Duodenal mucosa (tissue), 2 donors: Measurements from ENCODE around the gene DCAF11.

Experiments used
- H3K27ac ChIP-seq: one replicate; pipeline ENCODE4 v1.7.0; 2013; ENCODE audit warnings: low read depth, low read length
- H3K27me3 ChIP-seq, 2 donors: one replicate each; pipeline ENCODE4 v1.7.0; 2013; ENCODE audit warnings: low read length in 2 of 2, control low read depth in 1 of 2; ENCODE audit not compliant: insufficient read depth in 2 of 2, control insufficient read depth in 1 of 2
- H3K36me3 ChIP-seq, 2 donors: one replicate each; pipeline ENCODE4 v1.7.0; 2013; ENCODE audit warnings: low read length in 2 of 2, control low read depth in 1 of 2; ENCODE audit not compliant: insufficient read depth in 2 of 2, control insufficient read depth in 1 of 2
- H3K4me1 ChIP-seq, 2 donors: one replicate each; pipeline ENCODE4 v1.7.0; 2013; ENCODE audit warnings: low read length in 2 of 2, control low read depth in 1 of 2; ENCODE audit not compliant: insufficient read depth in 2 of 2, control insufficient read depth in 1 of 2
- H3K4me3 ChIP-seq, 2 donors: one replicate each; pipeline ENCODE4 v1.7.0; 2013; ENCODE audit warnings: low read length in 2 of 2, low read depth in 1 of 2
- H3K9ac ChIP-seq, 2 donors: one replicate each; pipeline ENCODE4 v1.7.0; 2013; ENCODE audit warnings: low read length in 2 of 2, low read depth in 1 of 2
- H3K9me3 ChIP-seq, 2 donors: one replicate each; pipeline ENCODE4 v1.7.0; 2013; ENCODE audit warnings: low read length in 2 of 2, control low read depth in 1 of 2; ENCODE audit not compliant: control insufficient read depth in 1 of 2

DCAF11 gene

DNA sequence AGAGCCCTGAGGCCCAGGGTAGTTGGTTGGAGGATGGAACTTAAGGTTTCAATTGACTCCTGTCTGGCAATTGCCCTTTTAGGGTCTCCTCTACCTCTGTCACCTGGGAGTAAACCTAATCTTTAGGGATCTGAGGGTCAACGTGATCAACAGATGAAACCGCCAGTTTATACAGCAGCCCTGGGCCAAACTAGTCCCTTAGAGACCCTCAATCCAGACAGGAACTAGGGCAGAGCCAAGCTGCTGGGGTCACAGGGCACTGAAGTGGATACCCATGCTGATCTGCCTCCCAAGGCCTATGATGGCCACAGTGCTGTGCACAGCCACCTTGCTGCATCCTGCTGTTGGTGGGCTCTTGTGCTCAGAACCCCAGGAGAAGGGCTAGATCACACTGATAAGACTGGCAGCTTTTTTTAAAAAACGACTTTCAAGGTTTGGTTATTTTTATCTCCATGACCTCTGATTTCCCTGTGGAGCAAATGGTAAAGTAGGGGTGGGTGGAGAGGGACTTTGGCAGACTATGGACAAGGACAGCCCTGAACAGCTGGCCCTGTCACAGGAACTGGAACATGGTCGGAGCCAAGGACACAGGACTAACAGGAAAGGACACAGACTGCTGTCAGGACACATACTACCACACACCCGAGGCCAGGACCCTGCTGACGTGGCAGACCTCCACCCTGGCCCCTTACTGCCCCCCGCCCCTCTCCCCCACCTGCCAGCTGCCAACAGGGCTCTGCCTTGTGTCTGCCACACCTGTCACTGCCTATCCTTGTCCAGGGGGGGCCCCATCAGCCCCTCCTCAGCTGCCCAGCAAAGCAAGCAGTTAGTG, 16.4 kb downstream of the DCAF11 start:
- no peaks in the 10 kb centered on the region for H3K36me3 ChIP-seq
- no peaks in the 10 kb centered on the region for H3K27me3 ChIP-seq
- no peak overlapping the region for H3K27ac ChIP-seq
- H3K4me1 ChIP-seq = peaks cover 7 to 19% of the 10 kb centered on the region in 2 donors
- H3K4me3 ChIP-seq = no peak overlapping the region
- H3K9ac ChIP-seq = no peak overlapping the region
- no peaks in the 10 kb centered on the region for H3K9me3 ChIP-seq

DNA sequence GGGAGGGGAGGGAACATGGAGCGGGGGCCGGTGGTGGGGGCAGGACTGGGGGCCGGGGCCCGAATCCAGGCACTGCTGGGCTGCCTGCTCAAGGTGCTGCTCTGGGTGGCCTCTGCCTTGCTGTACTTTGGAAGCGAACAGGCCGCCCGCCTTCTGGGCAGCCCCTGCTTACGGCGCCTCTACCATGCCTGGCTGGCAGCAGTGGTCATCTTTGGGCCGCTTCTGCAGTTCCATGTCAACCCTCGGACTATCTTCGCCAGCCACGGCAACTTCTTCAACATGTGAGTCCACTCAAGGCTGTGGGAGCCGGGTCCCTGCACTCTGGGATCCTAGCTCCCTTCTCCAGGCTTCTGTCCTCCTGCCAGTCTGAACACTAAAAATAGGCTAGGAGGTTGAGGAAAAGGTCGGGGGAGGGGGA, 17.0 kb downstream of the DCAF11 start:
- Histone ChIP-seq H3K27ac (no peak overlapping the region), H3K9me3 (no peaks in the 10 kb centered on the region), H3K27me3 (no peaks in the 10 kb centered on the region), H3K4me3 (no peak overlapping the region), H3K36me3 (no peaks in the 10 kb centered on the region), H3K9ac (no peak overlapping the region), H3K4me1 (peaks cover 8 to 21% of the 10 kb centered on the region in 2 donors)

DNA sequence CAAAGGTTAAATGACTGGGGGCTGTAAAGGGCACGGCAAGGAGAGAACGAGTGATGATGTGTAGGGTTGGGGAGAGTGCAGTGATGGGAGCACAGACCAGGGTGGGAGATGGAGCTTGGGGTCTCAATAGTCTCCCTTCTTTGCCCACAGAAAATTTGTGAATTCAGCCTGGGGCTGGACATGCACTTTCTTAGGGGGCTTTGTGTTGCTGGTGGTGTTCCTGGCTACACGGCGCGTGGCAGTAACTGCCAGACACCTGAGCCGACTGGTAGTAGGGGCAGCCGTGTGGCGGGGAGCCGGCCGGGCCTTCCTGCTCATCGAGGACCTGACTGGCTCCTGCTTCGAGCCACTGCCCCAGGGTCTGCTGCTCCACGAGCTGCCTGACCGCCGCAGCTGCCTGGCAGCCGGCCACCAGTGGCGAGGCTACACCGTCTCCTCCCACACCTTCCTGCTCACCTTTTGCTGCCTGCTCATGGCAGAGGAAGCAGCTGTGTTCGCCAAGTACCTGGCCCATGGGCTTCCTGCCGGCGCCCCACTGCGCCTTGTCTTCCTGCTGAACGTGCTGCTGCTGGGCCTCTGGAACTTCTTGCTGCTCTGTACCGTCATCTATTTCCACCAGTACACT, 17.6 kb downstream of the DCAF11 start:
- no peaks in the 10 kb centered on the region for H3K27me3 ChIP-seq
- H3K36me3 ChIP-seq = peaks cover 0 to under 1% of the 10 kb centered on the region in 2 donors
- no peak overlapping the region for H3K27ac ChIP-seq
- H3K9ac ChIP-seq = no peak overlapping the region
- no peak overlapping the region for H3K4me3 ChIP-seq
- H3K9me3 ChIP-seq = no peaks in the 10 kb centered on the region
- peaks cover 14 to 27% of the 10 kb centered on the region in 2 donors for H3K4me1 ChIP-seq

DNA sequence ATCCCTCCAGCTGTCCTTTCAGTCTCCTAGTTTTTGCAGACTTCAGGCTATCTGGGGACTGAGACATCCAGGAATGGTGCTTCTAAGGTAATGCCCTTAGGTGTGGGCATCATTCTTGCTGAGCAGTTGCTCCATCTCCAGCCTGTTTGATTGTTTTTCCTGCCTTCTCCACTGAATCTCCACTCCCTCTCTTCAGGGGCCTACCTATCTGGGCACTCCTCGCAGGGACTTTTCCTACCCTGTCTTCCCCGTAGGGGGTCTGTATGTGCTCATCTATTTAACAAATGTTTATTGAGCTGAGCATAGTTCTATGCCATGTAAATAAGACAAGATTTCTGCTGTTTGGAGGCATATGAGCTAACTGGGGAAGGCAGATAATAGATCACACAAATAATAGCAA, 18.4 kb downstream of the DCAF11 start:
- H3K27me3 ChIP-seq = no peaks in the 10 kb centered on the region
- no peak overlapping the region for H3K27ac ChIP-seq
- H3K36me3 ChIP-seq = peaks cover 7 to 8% of the 10 kb centered on the region in 2 donors
- H3K4me3 ChIP-seq = no peak overlapping the region
- no peak overlapping the region for H3K9ac ChIP-seq
- no peaks in the 10 kb centered on the region for H3K9me3 ChIP-seq
- H3K4me1 ChIP-seq = peaks cover 22 to 35% of the 10 kb centered on the region in 2 donors

DNA sequence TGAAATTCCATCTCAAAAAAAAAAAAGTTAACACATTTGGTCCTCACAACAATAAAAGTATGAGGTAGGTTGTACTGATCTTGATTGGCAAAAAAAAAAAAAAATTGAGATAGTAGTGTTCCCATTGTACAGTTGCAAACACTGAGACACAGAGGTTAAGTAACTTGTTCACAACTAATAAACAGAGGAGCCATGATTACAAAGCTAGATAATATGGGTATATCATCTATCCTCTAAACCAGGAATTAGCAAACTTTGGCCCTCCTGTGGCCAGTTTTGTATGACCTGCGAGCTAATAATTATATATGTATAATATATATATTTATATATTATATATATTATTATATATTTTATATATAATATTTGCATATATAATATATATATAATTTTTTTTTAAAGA, 19.2 kb downstream of the DCAF11 start:
- Histone ChIP-seq H3K9ac (no peak overlapping the region), H3K27me3 (no peaks in the 10 kb centered on the region), H3K36me3 (peaks cover 15% of the 10 kb centered on the region in 2 donors), H3K4me1 (peaks cover 30 to 43% of the 10 kb centered on the region in 2 donors), H3K4me3 (no peak overlapping the region), H3K27ac (no peak overlapping the region), H3K9me3 (no peaks in the 10 kb centered on the region)

DNA sequence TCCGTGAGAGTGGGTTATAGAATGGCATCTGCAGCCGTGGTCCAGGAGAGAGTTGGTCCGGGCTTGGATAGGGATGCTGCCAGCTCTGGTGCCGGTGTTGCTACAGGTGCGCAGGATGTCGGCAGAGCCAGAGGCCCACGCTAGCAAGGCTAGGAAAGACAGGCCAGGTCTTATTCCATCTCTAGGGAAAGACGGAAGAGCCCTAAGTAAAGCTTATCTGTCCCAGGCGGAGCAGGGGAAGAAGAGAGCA, 20.9 kb downstream of the DCAF11 start:
- no peaks in the 10 kb centered on the region for H3K27me3 ChIP-seq
- H3K36me3 ChIP-seq = peaks cover 24% of the 10 kb centered on the region in 2 donors
- peak overlapping the region; percentile 47 for H3K27ac ChIP-seq
- H3K9me3 ChIP-seq = no peaks in the 10 kb centered on the region
- peaks cover 41 to 49% of the 10 kb centered on the region in 2 donors for H3K4me1 ChIP-seq
- H3K9ac ChIP-seq = peak overlapping the region; percentile 29 to 91
- peak overlapping the region; percentile 67 to 79 for H3K4me3 ChIP-seq

DNA sequence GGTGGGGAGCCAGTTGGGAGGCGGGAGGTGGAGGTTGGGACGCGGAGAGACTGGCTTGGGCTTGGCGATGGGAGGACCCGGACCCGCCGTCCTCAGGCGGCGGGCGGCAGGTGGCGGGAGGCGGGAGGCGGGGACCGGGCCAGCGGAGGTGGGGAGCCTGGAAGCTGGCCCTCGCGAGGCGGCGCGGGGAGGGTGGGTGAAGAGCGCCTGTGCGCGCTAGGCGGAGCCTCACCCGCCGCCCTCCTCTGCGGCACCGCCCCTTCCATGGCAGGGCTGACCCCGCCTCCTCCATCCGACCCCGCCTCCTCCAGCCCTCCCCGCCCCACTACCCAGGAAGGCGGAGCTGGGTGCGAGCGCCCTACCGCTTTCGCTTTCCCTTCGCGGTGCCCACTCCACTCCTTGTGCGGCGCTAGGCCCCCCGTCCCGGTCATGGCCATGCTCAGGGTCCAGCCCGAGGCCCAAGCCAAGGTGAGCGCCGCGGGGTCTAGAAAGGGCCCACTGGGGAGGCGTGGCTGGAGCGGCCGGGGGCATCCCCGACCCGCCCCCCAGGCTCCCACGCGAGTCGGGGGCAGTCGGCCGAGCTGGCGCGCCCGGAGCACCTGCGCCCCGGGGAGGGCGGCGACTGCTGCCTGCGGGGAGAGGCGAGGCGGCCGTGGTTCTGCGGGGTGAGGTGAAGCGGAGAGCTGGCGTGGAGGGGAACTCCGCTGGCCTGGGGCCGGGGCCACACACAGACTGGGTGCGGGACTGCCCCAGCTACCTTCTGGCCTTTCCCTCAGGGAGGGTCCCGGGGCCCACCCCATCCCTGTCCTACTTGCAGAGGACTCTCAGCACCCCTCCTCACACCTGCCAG, 21.5 kb downstream of the DCAF11 start, which contains the start of gene PSME1:
PSME1 (plus strand) TSS at position 361 of the 850 bp plus-strand sequence; CDS start at position 430, 69 bp downstream.
- H3K9ac ChIP-seq = peak within 1 kb of the TSS; percentile 77 to 94
- H3K27me3 ChIP-seq = no peaks in the 10 kb centered on the region
- peaks cover 24% of the 10 kb centered on the region in 2 donors for H3K36me3 ChIP-seq
- H3K27ac ChIP-seq = peak within 1 kb of the TSS; percentile 84
- no peaks in the 10 kb centered on the region for H3K9me3 ChIP-seq
- H3K4me3 ChIP-seq = peak within 1 kb of the TSS; percentile 86 to 88
- peaks cover 41 to 52% of the 10 kb centered on the region in 2 donors for H3K4me1 ChIP-seq

DNA sequence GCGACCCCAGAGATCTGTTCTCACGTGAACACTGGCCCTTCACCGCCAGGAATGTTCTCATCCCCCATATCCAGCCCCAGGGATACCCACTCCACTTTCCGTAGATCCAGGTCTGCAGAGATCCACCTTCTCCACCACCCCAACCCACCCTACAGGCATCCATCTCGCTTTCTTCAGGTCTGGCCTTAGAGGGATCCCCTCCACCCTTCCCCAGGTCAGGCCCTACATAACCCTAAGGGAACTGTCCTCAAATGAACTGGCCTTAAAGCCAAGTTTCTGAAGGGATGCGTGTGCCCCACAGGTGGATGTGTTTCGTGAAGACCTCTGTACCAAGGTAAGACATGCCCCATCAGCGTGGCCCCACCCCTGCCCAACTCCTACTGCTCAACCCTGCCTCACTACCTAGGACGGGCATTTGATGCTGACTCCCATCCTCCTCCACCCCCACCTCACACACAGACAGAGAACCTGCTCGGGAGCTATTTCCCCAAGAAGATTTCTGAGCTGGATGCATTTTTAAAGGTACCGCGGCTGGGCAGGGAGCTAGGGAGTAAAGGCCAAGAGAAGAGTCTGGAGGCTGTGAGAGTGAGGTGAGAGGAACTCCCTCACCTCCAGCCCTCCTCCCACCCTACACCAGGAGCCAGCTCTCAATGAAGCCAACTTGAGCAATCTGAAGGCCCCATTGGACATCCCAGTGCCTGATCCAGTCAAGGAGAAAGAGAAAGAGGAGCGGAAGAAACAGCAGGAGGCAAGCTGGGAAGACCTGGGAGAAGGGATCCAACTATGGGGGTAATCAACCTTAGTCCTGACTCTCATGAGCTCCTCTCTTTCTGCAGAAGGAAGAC, 22.3 kb downstream of the DCAF11 start:
- Histone ChIP-seq H3K27me3 (no peaks in the 10 kb centered on the region), H3K9ac (peak overlapping the region; percentile 77 to 94), H3K4me1 (peaks cover 42 to 52% of the 10 kb centered on the region in 2 donors), H3K9me3 (no peaks in the 10 kb centered on the region), H3K36me3 (peaks cover 24% of the 10 kb centered on the region in 2 donors), H3K27ac (peak overlapping the region; percentile 84), H3K4me3 (peak overlapping the region; percentile 86 to 88)

DNA sequence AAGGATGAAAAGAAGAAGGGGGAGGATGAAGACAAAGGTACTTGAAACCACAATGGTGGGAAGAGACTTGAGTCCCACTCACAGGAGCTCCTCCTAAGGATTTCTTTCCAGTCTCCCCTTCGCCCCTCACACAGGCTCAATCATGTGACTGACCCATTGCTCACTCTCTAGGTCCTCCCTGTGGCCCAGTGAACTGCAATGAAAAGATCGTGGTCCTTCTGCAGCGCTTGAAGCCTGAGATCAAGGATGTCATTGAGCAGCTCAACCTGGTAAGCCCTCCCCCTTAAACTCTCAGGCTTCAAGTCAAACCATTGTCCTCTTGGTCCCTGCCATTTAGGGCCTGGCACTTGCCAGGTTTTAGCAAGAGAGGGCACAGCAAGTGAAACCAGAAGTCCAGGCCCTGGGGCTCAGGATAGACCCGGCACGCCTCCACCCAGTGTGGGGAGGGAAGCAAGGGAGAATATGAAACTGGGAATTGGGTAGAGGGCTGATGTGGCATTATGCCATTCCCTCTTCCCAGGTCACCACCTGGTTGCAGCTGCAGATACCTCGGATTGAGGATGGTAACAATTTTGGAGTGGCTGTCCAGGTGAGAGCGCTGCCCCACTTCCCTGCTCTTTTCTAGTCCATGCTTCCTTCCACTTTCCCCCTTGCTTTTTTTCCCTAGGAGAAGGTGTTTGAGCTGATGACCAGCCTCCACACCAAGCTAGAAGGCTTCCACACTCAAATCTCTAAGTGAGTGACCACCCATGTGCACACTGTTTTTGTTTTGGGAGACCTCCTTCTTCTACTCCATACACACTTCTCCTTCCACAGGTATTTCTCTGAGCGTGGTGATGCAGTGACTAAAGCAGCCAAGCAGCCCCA, 23.2 kb downstream of the DCAF11 start:
- Histone ChIP-seq H3K36me3 (peaks cover 24 to 26% of the 10 kb centered on the region in 2 donors), H3K9me3 (no peaks in the 10 kb centered on the region), H3K4me3 (peak overlapping the region; percentile 86 to 88), H3K27ac (no peak overlapping the region), H3K9ac (peak overlapping the region; percentile 77 to 94), H3K27me3 (no peaks in the 10 kb centered on the region), H3K4me1 (peaks cover 47 to 50% of the 10 kb centered on the region in 2 donors)
